CD14-positive monocyte (primary cell): ENCODE measurements around the gene SOHLH2. TPM values are rescaled to one million over a fixed set of nuclear protein-coding genes. Genes with fewer than 3 reads are reported as not detected.

Experiments
- DNase-seq, 3 donors: peaks; one replicate each; pipeline ENCODE4 v3.0.0-alpha.2; 2011 to 2022
- H2AFZ ChIP-seq: 2 replicates; pipeline ENCODE4 v1.6.0; 2012; ENCODE audit warnings: mild to moderate bottlenecking, low read depth, low read length, inconsistent platforms; ENCODE audit not compliant: insufficient read depth, poor library complexity, severe bottlenecking
- H3K27ac ChIP-seq, 2 donors: 1 replicate in 1 of 2; 2 replicates in 1 of 2; pipeline ENCODE4 v1.5.1; 2012 to 2013; ENCODE audit warnings: low read length in 2 of 2, control low read depth in 1 of 2, inconsistent platforms in 1 of 2, low read depth in 1 of 2, mild to moderate bottlenecking in 1 of 2
- H3K27me3 ChIP-seq, 2 donors: one replicate each; pipeline versions ENCODE4 v1.6.0 to v1.6.1; 2011 to 2013; ENCODE audit warnings: low read length in 2 of 2; ENCODE audit not compliant: control insufficient read depth in 2 of 2, insufficient read depth in 2 of 2
- H3K36me3 ChIP-seq, 2 donors: replicated peaks in 1 of 2; 1 replicate in 1 of 2; 2 replicates in 1 of 2; pipeline versions ENCODE4 v1.5.1 to v1.6.1; 2012 to 2013; ENCODE audit warnings: low read length in 2 of 2, control low read depth in 1 of 2, inconsistent platforms in 1 of 2, mild to moderate bottlenecking in 1 of 2; ENCODE audit not compliant: insufficient read depth in 2 of 2, control insufficient read depth in 1 of 2
- H3K4me1 ChIP-seq, 2 donors: 1 replicate in 1 of 2; 2 replicates in 1 of 2; pipeline versions ENCODE4 v1.5.1 to v1.6.1; 2012 to 2013; ENCODE audit warnings: low read length in 2 of 2, control low read depth in 1 of 2, inconsistent platforms in 1 of 2, mild to moderate bottlenecking in 1 of 2, moderate library complexity in 1 of 2; ENCODE audit not compliant: insufficient read depth in 2 of 2, control insufficient read depth in 1 of 2
- H3K4me2 ChIP-seq: replicated peaks from 2 replicates; pipeline ENCODE3; 2012; ENCODE audit warnings: low read length, moderate library complexity, mild to moderate bottlenecking; ENCODE audit not compliant: poor library complexity, severe bottlenecking; ENCODE audit errors: extremely low read depth
- H3K4me3 ChIP-seq, 3 experiments: fragments of 200-600 bp in 1 of 3; sonication (generic) in 1 of 3; replicated peaks in 1 of 3; 1 replicate in 2 of 3; 2 replicates in 1 of 3; pipeline ENCODE4 v1.5.1; 2011 to 2013; ENCODE audit warnings: low read length in 3 of 3, mild to moderate bottlenecking in 3 of 3, control low read depth in 2 of 3, low read depth in 2 of 3, inconsistent platforms in 1 of 3, moderate library complexity in 1 of 3
- H3K79me2 ChIP-seq: 2 replicates; pipeline ENCODE4 v1.6.0; 2012; ENCODE audit warnings: mild to moderate bottlenecking, control low read depth, inconsistent platforms, low read length, moderate library complexity; ENCODE audit not compliant: insufficient read depth
- H3K9ac ChIP-seq: 2 replicates; pipeline ENCODE4 v1.6.0; 2017; ENCODE audit warnings: low read length, mild to moderate bottlenecking; ENCODE audit not compliant: insufficient read depth, poor library complexity, severe bottlenecking
- H3K9me3 ChIP-seq, 2 donors: replicated peaks in 1 of 2; 1 replicate in 1 of 2; 2 replicates in 1 of 2; pipeline versions ENCODE4 v1.5.1 to v1.6.1; 2012 to 2013; ENCODE audit warnings: low read length in 2 of 2, control low read depth in 1 of 2; ENCODE audit not compliant: control insufficient read depth in 1 of 2, insufficient read depth in 1 of 2
- H4K20me1 ChIP-seq: 2 replicates; pipeline ENCODE4 v1.6.0; 2012; ENCODE audit warnings: mild to moderate bottlenecking, low read length, control low read depth, moderate library complexity; ENCODE audit not compliant: insufficient read depth
- H3K27ac Mint-ChIP-seq, 7 donors: one replicate each; pipeline ENCODE4 v1.8.0; 2020; ENCODE audit warnings: mild to moderate bottlenecking in 7 of 7, mixed read lengths in 7 of 7, moderate library complexity in 6 of 7, inconsistent platforms in 2 of 7
- H3K27me3 Mint-ChIP-seq, 3 donors: one replicate each; pipeline ENCODE4 v1.8.0; 2021 to 2022; ENCODE audit warnings: low read depth in 3 of 3, mild to moderate bottlenecking in 3 of 3, mixed read lengths in 3 of 3, moderate library complexity in 3 of 3, inconsistent platforms in 1 of 3
- H3K36me3 Mint-ChIP-seq, 2 donors: one replicate each; pipeline ENCODE4 v1.8.0; 2020; ENCODE audit warnings: mixed read lengths in 2 of 2, inconsistent platforms in 1 of 2, mild to moderate bottlenecking in 1 of 2
- H3K4me1 Mint-ChIP-seq: one replicate; pipeline ENCODE4 v1.8.0; 2020; ENCODE audit warnings: mild to moderate bottlenecking, mixed read lengths
- H3K4me3 Mint-ChIP-seq, 2 donors: one replicate each; pipeline ENCODE4 v1.8.0; 2020; ENCODE audit warnings: mild to moderate bottlenecking in 2 of 2, mixed read lengths in 2 of 2, moderate library complexity in 1 of 2
- H3K9me3 Mint-ChIP-seq, 7 donors: one replicate each; pipeline ENCODE4 v1.8.0; 2020 to 2022; ENCODE audit warnings: mixed read lengths in 7 of 7, mild to moderate bottlenecking in 6 of 7, moderate library complexity in 6 of 7, inconsistent platforms in 2 of 7
- WGBS: methylation state at CpG from one replicate; pipeline ENCODE4 v1.1.5; 2013; ENCODE audit warnings: missing lambda C conversion rate; ENCODE audit not compliant: insufficient coverage; 5-methylcytosine and 5-hydroxymethylcytosine counted together
- intact Hi-C, 2 donors: fragments of 100-400 bp; cut with micrococcal nuclease; formaldehyde crosslinking; loops; one replicate each; pipeline versions ENCODE4 v1.15.0 to v1.15.1; 2023
- polyA plus RNA-seq, 3 donors: library from polyadenylated mRNA; depleted of rRNA in 1 of 3; unstranded in 2 of 3; stranded (reverse) in 1 of 3; fragments of 300-500 nt in 2 of 3; fragments of >200 nt in 1 of 3; fragmentation: Illumina TruSeq in 2 of 3; gene quantifications; 1 replicate in 2 of 3; 2 replicates in 1 of 3; pipeline ENCODE4 v1.2.3, GENCODE V29; 2012 to 2021
- TF ChIP-seq, protein P1 (sequence below): fragments of 200-600 bp; IDR thresholded peaks from one replicate; pipeline ENCODE4 v1.8.0; 2022; ENCODE audit warnings: antibody characterized with exemption, mild to moderate bottlenecking

SOHLH2 gene
- polyA plus RNA-seq, 3 donors: not detected

- Histone ChIP-seq H3K79me2 (no peaks in the 10 kb centered on the region), H4K20me1 (no peaks in the 10 kb centered on the region), H3K9me3 (peaks cover 0 to 6% of the 10 kb centered on the region in 2 donors), H3K27ac (no peak overlapping the region), H3K4me2 (no peak overlapping the region), H3K27me3 (peaks cover 17 to 18% of the 10 kb centered on the region in 2 donors), H3K4me3 (no peak overlapping the region), H3K36me3 (no peaks in the 10 kb centered on the region), H3K4me1 (no peaks in the 10 kb centered on the region), H3K9ac (no peak overlapping the region), H2AFZ (no peak overlapping the region)
- intact Hi-C loops: no loop called here
- H3K4me3 Mint-ChIP-seq: no peak overlapping the region
- peaks cover 0 to 6% (median 4%) of the 10 kb centered on the region in 7 donors for H3K9me3 Mint-ChIP-seq
- DNase-seq: no peak
- WGBS: 100% methylated on average over 1 of the region's 2 CpGs
- H3K36me3 Mint-ChIP-seq: no peaks in the 10 kb centered on the region
- H3K4me1 Mint-ChIP-seq: no peaks in the 10 kb centered on the region
- H3K27me3 Mint-ChIP-seq: peaks cover 19 to 31% (median 19%) of the 10 kb centered on the region in 3 donors
- TF ChIP-seq, protein P1, sequence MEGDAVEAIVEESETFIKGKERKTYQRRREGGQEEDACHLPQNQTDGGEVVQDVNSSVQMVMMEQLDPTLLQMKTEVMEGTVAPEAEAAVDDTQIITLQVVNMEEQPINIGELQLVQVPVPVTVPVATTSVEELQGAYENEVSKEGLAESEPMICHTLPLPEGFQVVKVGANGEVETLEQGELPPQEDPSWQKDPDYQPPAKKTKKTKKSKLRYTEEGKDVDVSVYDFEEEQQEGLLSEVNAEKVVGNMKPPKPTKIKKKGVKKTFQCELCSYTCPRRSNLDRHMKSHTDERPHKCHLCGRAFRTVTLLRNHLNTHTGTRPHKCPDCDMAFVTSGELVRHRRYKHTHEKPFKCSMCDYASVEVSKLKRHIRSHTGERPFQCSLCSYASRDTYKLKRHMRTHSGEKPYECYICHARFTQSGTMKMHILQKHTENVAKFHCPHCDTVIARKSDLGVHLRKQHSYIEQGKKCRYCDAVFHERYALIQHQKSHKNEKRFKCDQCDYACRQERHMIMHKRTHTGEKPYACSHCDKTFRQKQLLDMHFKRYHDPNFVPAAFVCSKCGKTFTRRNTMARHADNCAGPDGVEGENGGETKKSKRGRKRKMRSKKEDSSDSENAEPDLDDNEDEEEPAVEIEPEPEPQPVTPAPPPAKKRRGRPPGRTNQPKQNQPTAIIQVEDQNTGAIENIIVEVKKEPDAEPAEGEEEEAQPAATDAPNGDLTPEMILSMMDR: no peak
- H3K27ac Mint-ChIP-seq: no peak overlapping the region
Measured at GRCh38 chr13:36135876-36136275, 78.5 kb downstream of the SOHLH2 start.

GRCh38 chr13:36134632-36135031, 79.7 kb downstream of the SOHLH2 start:
- Histone ChIP-seq H3K27ac (no peak overlapping the region), H4K20me1 (no peaks in the 10 kb centered on the region), H3K4me3 (no peak overlapping the region), H3K79me2 (no peaks in the 10 kb centered on the region), H3K4me2 (no peak overlapping the region), H3K36me3 (no peaks in the 10 kb centered on the region), H3K9ac (no peak overlapping the region), H2AFZ (no peak overlapping the region), H3K27me3 (peaks cover 24 to 29% of the 10 kb centered on the region in 2 donors), H3K4me1 (no peaks in the 10 kb centered on the region), H3K9me3 (peaks cover 0 to 6% of the 10 kb centered on the region in 2 donors)
- WGBS: no CpG with 5 or more reads among the region's 1 CpG
- TF ChIP-seq, protein P1: no peak
- Mint-ChIP-seq H3K36me3 (no peaks in the 10 kb centered on the region), H3K9me3 (peaks cover 0 to 6% (median 4%) of the 10 kb centered on the region in 7 donors), H3K4me1 (no peaks in the 10 kb centered on the region), H3K4me3 (no peak overlapping the region), H3K27me3 (peaks cover 28 to 42% (median 29%) of the 10 kb centered on the region in 3 donors), H3K27ac (no peak overlapping the region)
- DNase-seq: no peak
- intact Hi-C loops: no loop called here
